ENCODE results near the gene CLIC4.

The CLIC4 gene

GRCh38 chr1:24764439-24764838 is 19.2 kb downstream of the CLIC4 start:
- DNase-seq = no peak
- POLR2A ChIA-PET = interaction anchor here (1.7 kb wide), 1 partner anchor 19 kb away, joined by 3 read pairs; the partner anchor contains the start of gene CLIC4

GRCh38 chr1:24764848-24765247 is 19.6 kb downstream of the CLIC4 start:
- peaks cover 14 to 37% (median 22%) of the 10 kb centered on the region in 4 experiments for H3K4me1 ChIP-seq (ENCODE audit: control extremely low read depth in 1 of 4, control insufficient read depth in 4 of 4, insufficient read depth in 4 of 4, low read length in 3 of 4)
- no peaks in the 10 kb centered on the region for H3K9me3 ChIP-seq (ENCODE audit: control extremely low read depth in 1 of 5, control insufficient read depth in 4 of 5, insufficient read depth in 2 of 5, low read depth in 1 of 5, low read length in 4 of 5)
- H3K27me3 ChIP-seq (replicated peaks in 2 of 5; ENCODE audit: control insufficient read depth in 4 of 5, insufficient read depth in 5 of 5, low read length in 4 of 5) = no peaks in the 10 kb centered on the region
- no peaks in the 10 kb centered on the region for H3K36me3 ChIP-seq (ENCODE audit: control insufficient read depth in 4 of 4, insufficient read depth in 4 of 4, low read length in 3 of 4)
- ChIA-PET CTCF (interaction anchor here (2.3 kb wide), 1 partner anchor 20 kb away, joined by 6 read pairs; no protein-coding TSS in a partner anchor), POLR2A (interaction anchor here (1.7 kb wide), 1 partner anchor 20 kb away, joined by 3 read pairs; the partner anchor contains the start of gene CLIC4)
- DNase-seq = no peak
- H3K4me3 ChIP-seq (ENCODE audit: control insufficient read depth in 1 of 7, extremely low read depth in 1 of 7, insufficient read depth in 4 of 7, low read depth in 2 of 7, low read length in 6 of 7) = no peak overlapping the region
- no peak overlapping the region for H3K27ac ChIP-seq (ENCODE audit: insufficient read depth in 1 of 2, low read depth in 1 of 2, low read length in 2 of 2, poor library complexity in 1 of 2, severe bottlenecking in 2 of 2)
- WGBS (ENCODE audit: insufficient coverage) = no CpG with 5 or more reads among the region's 1 CpG

More at GRCh38 chr1:24764439-24764838, 19.2 kb downstream of the CLIC4 start:
- Histone ChIP-seq H3K27ac (ENCODE audit: insufficient read depth in 1 of 2, low read depth in 1 of 2, low read length in 2 of 2, poor library complexity in 1 of 2, severe bottlenecking in 2 of 2) (no peak overlapping the region), H3K4me1 (ENCODE audit: control extremely low read depth in 1 of 4, control insufficient read depth in 4 of 4, insufficient read depth in 4 of 4, low read length in 3 of 4) (peaks cover 11 to 33% (median 20%) of the 10 kb centered on the region in 4 experiments), H3K9me3 (ENCODE audit: control extremely low read depth in 1 of 5, control insufficient read depth in 4 of 5, insufficient read depth in 2 of 5, low read depth in 1 of 5, low read length in 4 of 5) (no peaks in the 10 kb centered on the region), H3K36me3 (ENCODE audit: control insufficient read depth in 4 of 4, insufficient read depth in 4 of 4, low read length in 3 of 4) (no peaks in the 10 kb centered on the region), H3K27me3 (replicated peaks in 2 of 5; ENCODE audit: control insufficient read depth in 4 of 5, insufficient read depth in 5 of 5, low read length in 4 of 5) (no peaks in the 10 kb centered on the region), H3K4me3 (ENCODE audit: control insufficient read depth in 1 of 7, extremely low read depth in 1 of 7, insufficient read depth in 4 of 7, low read depth in 2 of 7, low read length in 6 of 7) (no peak overlapping the region)
- CTCF ChIA-PET = interaction anchor here (2.3 kb wide), 1 partner anchor 20 kb away, joined by 6 read pairs; no protein-coding TSS in a partner anchor
- WGBS (ENCODE audit: insufficient coverage) = 89% methylated on average over 1 of the region's 3 CpGs

- peak; percentile 44 to 78 (median 62) for DNase-seq
- Histone ChIP-seq H3K27ac (ENCODE audit: insufficient read depth in 1 of 2, low read depth in 1 of 2, low read length in 2 of 2, poor library complexity in 1 of 2, severe bottlenecking in 2 of 2) (peak overlapping the region in 1 of 2 experiments; percentile 58), H3K4me1 (ENCODE audit: control extremely low read depth in 1 of 4, control insufficient read depth in 4 of 4, insufficient read depth in 4 of 4, low read length in 3 of 4) (peaks cover 16 to 43% (median 27%) of the 10 kb centered on the region in 4 experiments), H3K27me3 (replicated peaks in 2 of 5; ENCODE audit: control insufficient read depth in 4 of 5, insufficient read depth in 5 of 5, low read length in 4 of 5) (no peaks in the 10 kb centered on the region), H3K9me3 (ENCODE audit: control extremely low read depth in 1 of 5, control insufficient read depth in 4 of 5, insufficient read depth in 2 of 5, low read depth in 1 of 5, low read length in 4 of 5) (no peaks in the 10 kb centered on the region), H3K36me3 (ENCODE audit: control insufficient read depth in 4 of 4, insufficient read depth in 4 of 4, low read length in 3 of 4) (no peaks in the 10 kb centered on the region), H3K4me3 (ENCODE audit: control insufficient read depth in 1 of 7, extremely low read depth in 1 of 7, insufficient read depth in 4 of 7, low read depth in 2 of 7, low read length in 6 of 7) (peak overlapping the region in 3 of 7 experiments; percentile 4 to 30 (median 15))
- ChIA-PET POLR2A (interaction anchor here (1.7 kb wide), 1 partner anchor 20 kb away, joined by 3 read pairs; the partner anchor contains the start of gene CLIC4), CTCF (interaction anchor here (2.3 kb wide), 1 partner anchor 19 kb away, joined by 6 read pairs; no protein-coding TSS in a partner anchor)
- WGBS (ENCODE audit: insufficient coverage) = 52% methylated on average over 4 of the region's 8 CpGs
These were observed 20.2 kb downstream of the CLIC4 start for GRCh38 chr1:24765308-24765988.

GRCh38 chr1:24767351-24767750 is 22.1 kb downstream of the CLIC4 start:
- H3K36me3 ChIP-seq (ENCODE audit: control insufficient read depth in 4 of 4, insufficient read depth in 4 of 4, low read length in 3 of 4) = no peaks in the 10 kb centered on the region
- DNase-seq = no peak
- ChIA-PET CTCF (no interaction called here), POLR2A (interaction anchor here (0.6 kb wide), 1 partner anchor 9 kb away, joined by 16 read pairs; no protein-coding TSS in a partner anchor)
- no peaks in the 10 kb centered on the region for H3K9me3 ChIP-seq (ENCODE audit: control extremely low read depth in 1 of 5, control insufficient read depth in 4 of 5, insufficient read depth in 2 of 5, low read depth in 1 of 5, low read length in 4 of 5)
- H3K4me3 ChIP-seq (ENCODE audit: control insufficient read depth in 1 of 7, extremely low read depth in 1 of 7, insufficient read depth in 4 of 7, low read depth in 2 of 7, low read length in 6 of 7) = no peak overlapping the region
- H3K4me1 ChIP-seq (ENCODE audit: control extremely low read depth in 1 of 4, control insufficient read depth in 4 of 4, insufficient read depth in 4 of 4, low read length in 3 of 4) = peaks cover 20 to 47% (median 30%) of the 10 kb centered on the region in 4 experiments
- no peak overlapping the region for H3K27ac ChIP-seq (ENCODE audit: insufficient read depth in 1 of 2, low read depth in 1 of 2, low read length in 2 of 2, poor library complexity in 1 of 2, severe bottlenecking in 2 of 2)
- no CpG with 5 or more reads among the region's 1 CpG for WGBS (ENCODE audit: insufficient coverage)
- H3K27me3 ChIP-seq (replicated peaks in 2 of 5; ENCODE audit: control insufficient read depth in 4 of 5, insufficient read depth in 5 of 5, low read length in 4 of 5) = no peaks in the 10 kb centered on the region

- no peaks in the 10 kb centered on the region for H3K27me3 ChIP-seq (replicated peaks in 2 of 5; ENCODE audit: control insufficient read depth in 4 of 5, insufficient read depth in 5 of 5, low read length in 4 of 5)
- no peaks in the 10 kb centered on the region for H3K36me3 ChIP-seq (ENCODE audit: control insufficient read depth in 4 of 4, insufficient read depth in 4 of 4, low read length in 3 of 4)
- WGBS (ENCODE audit: insufficient coverage) = no CpG with 5 or more reads among the region's 4 CpGs
- DNase-seq = no peak
- ChIA-PET CTCF (interaction anchor here (1.1 kb wide), 1 partner anchor 10 kb away, joined by 3 read pairs; no protein-coding TSS in a partner anchor), POLR2A (no interaction called here)
- H3K4me1 ChIP-seq (ENCODE audit: control extremely low read depth in 1 of 4, control insufficient read depth in 4 of 4, insufficient read depth in 4 of 4, low read length in 3 of 4) = peaks cover 17 to 39% (median 25%) of the 10 kb centered on the region in 4 experiments
- H3K9me3 ChIP-seq (ENCODE audit: control extremely low read depth in 1 of 5, control insufficient read depth in 4 of 5, insufficient read depth in 2 of 5, low read depth in 1 of 5, low read length in 4 of 5) = no peaks in the 10 kb centered on the region
- no peak overlapping the region for H3K4me3 ChIP-seq (ENCODE audit: control insufficient read depth in 1 of 7, extremely low read depth in 1 of 7, insufficient read depth in 4 of 7, low read depth in 2 of 7, low read length in 6 of 7)
- H3K27ac ChIP-seq (ENCODE audit: insufficient read depth in 1 of 2, low read depth in 1 of 2, low read length in 2 of 2, poor library complexity in 1 of 2, severe bottlenecking in 2 of 2) = no peak overlapping the region
These were observed 23.8 kb downstream of the CLIC4 start for GRCh38 chr1:24768873-24769605.

GRCh38 chr1:24769656-24770651 is 24.7 kb downstream of the CLIC4 start:
- Histone ChIP-seq H3K36me3 (ENCODE audit: control insufficient read depth in 4 of 4, insufficient read depth in 4 of 4, low read length in 3 of 4) (no peaks in the 10 kb centered on the region), H3K9me3 (ENCODE audit: control extremely low read depth in 1 of 5, control insufficient read depth in 4 of 5, insufficient read depth in 2 of 5, low read depth in 1 of 5, low read length in 4 of 5) (no peaks in the 10 kb centered on the region), H3K27ac (ENCODE audit: insufficient read depth in 1 of 2, low read depth in 1 of 2, low read length in 2 of 2, poor library complexity in 1 of 2, severe bottlenecking in 2 of 2) (peak overlapping the region; percentile 40 to 66), H3K27me3 (replicated peaks in 2 of 5; ENCODE audit: control insufficient read depth in 4 of 5, insufficient read depth in 5 of 5, low read length in 4 of 5) (no peaks in the 10 kb centered on the region), H3K4me3 (ENCODE audit: control insufficient read depth in 1 of 7, extremely low read depth in 1 of 7, insufficient read depth in 4 of 7, low read depth in 2 of 7, low read length in 6 of 7) (peak overlapping the region in 3 of 7 experiments; percentile 16 to 41 (median 30)), H3K4me1 (ENCODE audit: control extremely low read depth in 1 of 4, control insufficient read depth in 4 of 4, insufficient read depth in 4 of 4, low read length in 3 of 4) (peaks cover 14 to 33% (median 24%) of the 10 kb centered on the region in 4 experiments)
- ChIA-PET CTCF (interaction anchor here (0.8 to 2.7 kb wide), 3 partner anchors 8 to 23 kb away, joined by 3 to 15 read pairs (median 3); no protein-coding TSS in a partner anchor), POLR2A (interaction anchor here (0.6 kb wide), 1 partner anchor 637 kb away, joined by 7 read pairs; no protein-coding TSS in a partner anchor)
- WGBS (ENCODE audit: insufficient coverage) = 0% methylated on average over 1 of the region's 2 CpGs
- DNase-seq = peak in 2 of 3 donors; percentile 35 to 37
